Measurements from ENCODE around the gene QRICH2.

Gene QRICH2

GRCh38 chr17:76343106-76343505, 35.0 kb upstream of the QRICH2 start:
- H3K9me3 Mint-ChIP-seq, result no peaks in the 10 kb centered on the region
- no peak for TF ChIP-seq CTCF (IDR thresholded peaks at IDR 0.05)
- peaks cover 68% of the 10 kb centered on the region for H3K36me3 Mint-ChIP-seq (ENCODE audit: low read depth)
- H3K4me3 Mint-ChIP-seq, result no peak overlapping the region
- DNase-seq, result no peak
- peaks cover 2% of the 10 kb centered on the region for H3K27me3 Mint-ChIP-seq (ENCODE audit: low read depth, poor library complexity)
- H3K4me1 Mint-ChIP-seq, result peaks cover 9% of the 10 kb centered on the region
- no peak overlapping the region for H3K27ac Mint-ChIP-seq

- DNase-seq, result no peak
- Mint-ChIP-seq H3K27me3 (ENCODE audit: low read depth, poor library complexity) (peaks cover 2% of the 10 kb centered on the region), H3K4me3 (no peak overlapping the region), H3K9me3 (no peaks in the 10 kb centered on the region), H3K4me1 (peaks cover 4% of the 10 kb centered on the region), H3K36me3 (ENCODE audit: low read depth) (peaks cover 55% of the 10 kb centered on the region), H3K27ac (no peak overlapping the region)
- TF ChIP-seq CTCF (IDR thresholded peaks at IDR 0.05), result no peak
Measured at GRCh38 chr17:76341301-76341700, 33.2 kb upstream of the QRICH2 start.

GRCh38 chr17:76337413-76337777, 29.3 kb upstream of the QRICH2 start:
- H3K9me3 Mint-ChIP-seq, result no peaks in the 10 kb centered on the region
- TF ChIP-seq CTCF (IDR thresholded peaks at IDR 0.05), result no peak
- H3K27ac Mint-ChIP-seq, result no peak overlapping the region
- H3K4me1 Mint-ChIP-seq, result no peaks in the 10 kb centered on the region
- no peak for DNase-seq
- H3K4me3 Mint-ChIP-seq, result no peak overlapping the region
- H3K36me3 Mint-ChIP-seq (ENCODE audit: low read depth), result peaks cover 46% of the 10 kb centered on the region
- H3K27me3 Mint-ChIP-seq (ENCODE audit: low read depth, poor library complexity), result peaks cover 2% of the 10 kb centered on the region

GRCh38 chr17:76336756-76337412, 28.8 kb upstream of the QRICH2 start:
- TF ChIP-seq CTCF (IDR thresholded peaks at IDR 0.05), result no peak
- Mint-ChIP-seq H3K27me3 (ENCODE audit: low read depth, poor library complexity) (no peaks in the 10 kb centered on the region), H3K27ac (no peak overlapping the region), H3K9me3 (no peaks in the 10 kb centered on the region), H3K4me1 (no peaks in the 10 kb centered on the region), H3K36me3 (ENCODE audit: low read depth) (peaks cover 45% of the 10 kb centered on the region), H3K4me3 (no peak overlapping the region)
- DNase-seq, result no peak

- DNase-seq, result no peak
- Mint-ChIP-seq H3K36me3 (ENCODE audit: low read depth) (peaks cover 45% of the 10 kb centered on the region), H3K9me3 (no peaks in the 10 kb centered on the region), H3K27ac (no peak overlapping the region), H3K27me3 (ENCODE audit: low read depth, poor library complexity) (no peaks in the 10 kb centered on the region), H3K4me1 (no peaks in the 10 kb centered on the region), H3K4me3 (no peak overlapping the region)
- TF ChIP-seq CTCF (IDR thresholded peaks at IDR 0.05), result no peak
Measured at GRCh38 chr17:76335716-76336381, 27.8 kb upstream of the QRICH2 start.
